Endothelial cell of umbilical vein (primary cell): ENCODE results near the gene MIF4GD. TPM values are rescaled to one million over a fixed set of nuclear protein-coding genes. Genes with fewer than 3 reads are reported as not detected.
A peak's percentile ranks its signal among the peaks of the same experiment; 100 is the strongest.

ENCODE experiments used
- BruUV-seq: library from RNA; stranded (reverse); fragments of 400-500 nt; replicated peaks from 2 replicates; lab custom pipeline; 2021; lab: Mats Ljungman, UMichigan
- CTCF ChIA-PET: fragments of 300-600, 350-600 bp; sonication (Branson Sonifier 250); formaldehyde crosslinking; loops from one replicate; lab custom pipeline; 2021; ENCODE audit warnings: antibody characterized with exemption, inconsistent platforms; lab: Charles Lee
- POLR2A ChIA-PET: fragments of 300-600, 350-600 bp; sonication (Branson Sonifier 250); formaldehyde crosslinking; loops from one replicate; lab custom pipeline; 2021; ENCODE audit warnings: antibody characterized with exemption, inconsistent platforms; lab: Charles Lee
- DNase-seq: peaks from one replicate; pipeline ENCODE4 v3.0.0-alpha.2; 2011; ENCODE audit warnings: low read depth, low spot score
- FAIRE-seq: peaks from 2 replicates; lab custom pipeline; 2011; peaks lifted over from hg19 to GRCh38; lab: Jason Lieb, UNC
- H2AFZ ChIP-seq: 2 replicates; pipeline ENCODE4 v1.6.0; 2012; ENCODE audit warnings: low read depth, low read length, control low read depth, inconsistent platforms
- H3K27ac ChIP-seq: 2 replicates; pipeline ENCODE4 v1.5.1; 2011; ENCODE audit warnings: low read depth, mild to moderate bottlenecking, control low read depth, low read length, moderate library complexity; ENCODE audit not compliant: insufficient read depth
- H3K27me3 ChIP-seq, 2 experiments: 2 replicates each; pipeline versions ENCODE4 v1.6.0 to v1.6.1; 2011; ENCODE audit warnings: low read length in 2 of 2, mixed read lengths in 1 of 2; ENCODE audit not compliant: control insufficient read depth in 2 of 2, insufficient read depth in 2 of 2
- H3K36me3 ChIP-seq, 2 experiments: 2 replicates in 1 of 2; 3 replicates in 1 of 2; pipeline ENCODE4 v1.5.1; 2011; ENCODE audit warnings: low read length in 2 of 2, mild to moderate bottlenecking in 1 of 2, moderate library complexity in 1 of 2; ENCODE audit not compliant: control insufficient read depth in 2 of 2, insufficient read depth in 2 of 2; ENCODE audit errors: extremely low read depth in 1 of 2
- H3K4me1 ChIP-seq: 3 replicates; pipeline ENCODE4 v1.5.1; 2011; ENCODE audit warnings: mild to moderate bottlenecking, low read length; ENCODE audit not compliant: control insufficient read depth, insufficient read depth; ENCODE audit errors: extremely low read depth
- H3K4me2 ChIP-seq: 2 replicates; pipeline ENCODE4 v1.6.1; 2011; ENCODE audit warnings: low read length, control low read depth, mixed read lengths; ENCODE audit not compliant: insufficient read depth
- H3K4me3 ChIP-seq, 3 experiments: fragments of 200-600 bp in 1 of 3; sonication (generic), shearing (Covaris generic) in 1 of 3; replicated peaks in 1 of 3; 2 replicates each; pipeline ENCODE4 v1.5.1; 2011 to 2016; ENCODE audit warnings: control low read depth in 3 of 3, low read length in 3 of 3, mild to moderate bottlenecking in 2 of 3, inconsistent platforms in 1 of 3, low read depth in 1 of 3, moderate library complexity in 1 of 3; ENCODE audit not compliant: insufficient read depth in 1 of 3
- H3K79me2 ChIP-seq: 2 replicates; pipeline ENCODE4 v1.6.0; 2012; ENCODE audit warnings: low read length, inconsistent platforms; ENCODE audit not compliant: control insufficient read depth, insufficient read depth
- H3K9ac ChIP-seq: replicated peaks from 2 replicates; pipeline ENCODE3; 2011; ENCODE audit warnings: low read length, control low read depth; ENCODE audit not compliant: insufficient read depth; ENCODE audit errors: extremely low read depth
- H3K9me1 ChIP-seq: replicated peaks from 3 replicates; pipeline ENCODE4 v1.6.0; 2011; ENCODE audit warnings: mild to moderate bottlenecking, low read length; ENCODE audit not compliant: control insufficient read depth, insufficient read depth; ENCODE audit errors: extremely low read depth
- H3K9me3 ChIP-seq: replicated peaks from 2 replicates; pipeline ENCODE4 v1.5.1; 2012; ENCODE audit warnings: low read length, inconsistent platforms; ENCODE audit not compliant: control insufficient read depth, insufficient read depth
- H4K20me1 ChIP-seq: replicated peaks from 2 replicates; pipeline ENCODE3; 2011; ENCODE audit warnings: mild to moderate bottlenecking, low read length; ENCODE audit not compliant: control insufficient read depth, insufficient read depth; ENCODE audit errors: extremely low read depth
- EZH2 ChIP-seq: IDR thresholded peaks from 2 replicates; pipeline ENCODE4 v1.6.1; 2012; ENCODE audit warnings: borderline replicate concordance, low read depth, mild to moderate bottlenecking, moderate library complexity, low read length, inconsistent platforms; ENCODE audit not compliant: severe bottlenecking
- FOS ChIP-seq: IDR thresholded peaks from 2 replicates; pipeline ENCODE4 v1.6.1; 2011; ENCODE audit warnings: mild to moderate bottlenecking, low read length, moderate library complexity, borderline replicate concordance; ENCODE audit not compliant: insufficient read depth
- GATA2 ChIP-seq: IDR thresholded peaks from 2 replicates; pipeline ENCODE4 v1.7.0; 2011; ENCODE audit warnings: low read depth, mild to moderate bottlenecking, moderate library complexity, mixed read lengths, low read length; ENCODE audit not compliant: insufficient read length, insufficient read depth
- JUN ChIP-seq: IDR thresholded peaks from 2 replicates; pipeline ENCODE4 v1.6.1; 2011; ENCODE audit warnings: borderline replicate concordance, low read depth; ENCODE audit not compliant: insufficient read length, insufficient read depth
- MYC ChIP-seq: IDR thresholded peaks from one replicate; pipeline ENCODE4 v1.6.1; 2011; ENCODE audit warnings: mild to moderate bottlenecking, low read depth, low read length
- POLR2A ChIP-seq: IDR thresholded peaks from 2 replicates; pipeline ENCODE4 v1.6.1; 2012; ENCODE audit warnings: low read depth, mild to moderate bottlenecking, control low read depth, low read length
- POLR2AphosphoS5 ChIP-seq: IDR thresholded peaks from 2 replicates; pipeline ENCODE4 v1.6.1; 2012; ENCODE audit warnings: low read depth, mild to moderate bottlenecking, control low read depth, low read length, moderate library complexity; ENCODE audit not compliant: insufficient read depth
- dilution Hi-C: fragments of 300-500 bp; cut with MboI; formaldehyde crosslinking; loops from one replicate; pipeline ENCODE4 v1.15.0; 2019; ENCODE audit warnings: low sequenced_read_pairs; ENCODE audit not compliant: extremely low pct_ligation_motif_present
- intact Hi-C: fragments of 100-400 bp; cut with micrococcal nuclease; formaldehyde crosslinking; loops from one replicate; pipeline ENCODE4 v1.10.0; 2022
- polyA plus RNA-seq, 4 experiments: library from polyadenylated mRNA; depleted of rRNA in 3 of 4; stranded (reverse) in 3 of 4; unstranded in 1 of 4; fragments of >200 nt; gene quantifications; 2 replicates each; pipeline versions ENCODE4 v1.2.1 to v1.2.3, GENCODE V29; 2011 to 2012; ENCODE audit warnings: missing spikeins in 1 of 4
- total RNA-seq: library from RNA; stranded (reverse); gene quantifications from 2 replicates; pipeline ENCODE4 v1.2.3, GENCODE V29; 2021
- TF ChIP-seq, protein P1 (sequence below): IDR thresholded peaks from 2 replicates; pipeline ENCODE4 v1.6.1; 2011; ENCODE audit not compliant: insufficient read depth, insufficient read length
- TF ChIP-seq, protein P2 (sequence below), 2 donors: IDR thresholded peaks; 1 replicate in 1 of 2; 2 replicates in 1 of 2; pipeline ENCODE4 v1.5.1; 2011; ENCODE audit warnings: low read length in 2 of 2, mild to moderate bottlenecking in 2 of 2, moderate library complexity in 2 of 2, control low read depth in 1 of 2, inconsistent platforms in 1 of 2, low read depth in 1 of 2; ENCODE audit not compliant: insufficient read depth in 1 of 2; ENCODE audit errors: extremely low read depth in 1 of 2

Gene MIF4GD
- total and polyA plus RNA-seq, 2 donors (not counting 3 experiments of a cell fraction or from before 2014, with no cell fraction given): 12.4 to 35.7 TPM

GRCh38 chr17:75246404-75246803 is 24.6 kb downstream of the MIF4GD start:
- no peak overlapping the region for H3K4me2 ChIP-seq
- no peaks in the 10 kb centered on the region for H3K9me3 ChIP-seq
- dilution Hi-C loops (no loop called here), intact Hi-C loops (no loop called here)
- FAIRE-seq (peak; percentile 31), DNase-seq (no peak)
- H3K79me2 ChIP-seq: peaks cover 22% of the 10 kb centered on the region
- H4K20me1 ChIP-seq: no peaks in the 10 kb centered on the region
- TF ChIP-seq GATA2: no peak
- no peak for TF ChIP-seq EZH2
- TF ChIP-seq POLR2AphosphoS5: no peak
- TF ChIP-seq, protein P1, sequence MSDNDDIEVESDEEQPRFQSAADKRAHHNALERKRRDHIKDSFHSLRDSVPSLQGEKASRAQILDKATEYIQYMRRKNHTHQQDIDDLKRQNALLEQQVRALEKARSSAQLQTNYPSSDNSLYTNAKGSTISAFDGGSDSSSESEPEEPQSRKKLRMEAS: no peak
- TF ChIP-seq JUN: no peak
- no peak for TF ChIP-seq FOS
- TF ChIP-seq, protein P2, sequence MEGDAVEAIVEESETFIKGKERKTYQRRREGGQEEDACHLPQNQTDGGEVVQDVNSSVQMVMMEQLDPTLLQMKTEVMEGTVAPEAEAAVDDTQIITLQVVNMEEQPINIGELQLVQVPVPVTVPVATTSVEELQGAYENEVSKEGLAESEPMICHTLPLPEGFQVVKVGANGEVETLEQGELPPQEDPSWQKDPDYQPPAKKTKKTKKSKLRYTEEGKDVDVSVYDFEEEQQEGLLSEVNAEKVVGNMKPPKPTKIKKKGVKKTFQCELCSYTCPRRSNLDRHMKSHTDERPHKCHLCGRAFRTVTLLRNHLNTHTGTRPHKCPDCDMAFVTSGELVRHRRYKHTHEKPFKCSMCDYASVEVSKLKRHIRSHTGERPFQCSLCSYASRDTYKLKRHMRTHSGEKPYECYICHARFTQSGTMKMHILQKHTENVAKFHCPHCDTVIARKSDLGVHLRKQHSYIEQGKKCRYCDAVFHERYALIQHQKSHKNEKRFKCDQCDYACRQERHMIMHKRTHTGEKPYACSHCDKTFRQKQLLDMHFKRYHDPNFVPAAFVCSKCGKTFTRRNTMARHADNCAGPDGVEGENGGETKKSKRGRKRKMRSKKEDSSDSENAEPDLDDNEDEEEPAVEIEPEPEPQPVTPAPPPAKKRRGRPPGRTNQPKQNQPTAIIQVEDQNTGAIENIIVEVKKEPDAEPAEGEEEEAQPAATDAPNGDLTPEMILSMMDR (IDR thresholded peaks at IDR 0.05; ENCODE audit: extremely low read depth in 1 of 2, insufficient read depth in 1 of 2, low read depth in 1 of 2, low read length in 2 of 2): no peak
- TF ChIP-seq POLR2A: no peak
- TF ChIP-seq MYC: no peak
- no peak overlapping the region for H2AFZ ChIP-seq
- ChIA-PET POLR2A (no interaction called here), CTCF (interaction anchor here (1.5 kb wide), 1 partner anchor 25 kb away, joined by 7 read pairs; the partner anchor contains the start of gene MIF4GD)
- no peak overlapping the region for H3K9ac ChIP-seq
- peaks cover 2 to 47% of the 10 kb centered on the region in 2 experiments for H3K36me3 ChIP-seq
- no peak overlapping the region for H3K4me3 ChIP-seq
- H3K27ac ChIP-seq: no peak overlapping the region
- peaks cover 11% of the 10 kb centered on the region for H3K4me1 ChIP-seq
- no peaks in the 10 kb centered on the region for H3K27me3 ChIP-seq
- no peaks in the 10 kb centered on the region for H3K9me1 ChIP-seq
- BruUV-seq: no TSS peak
